ENCODE data around the gene STXBP5.
A peak's percentile ranks its signal among the peaks of the same experiment; 100 is the strongest.

The STXBP5 gene

GRCh38 chr6:147204843-147205311, 660 bp downstream of the STXBP5 start:
- Histone ChIP-seq H3K27ac (ENCODE audit: low read depth, low read length, poor library complexity, severe bottlenecking) (peak overlapping the region; percentile 50), H3K79me2 (ENCODE audit: insufficient read depth, low read length) (peaks cover 25% of the 10 kb centered on the region), H3K9ac (ENCODE audit: low read length) (peak overlapping the region; percentile 97), H3K4me3 (ENCODE audit: low read depth, low read length, poor library complexity, severe bottlenecking) (peak overlapping the region; percentile 99), H3F3A (ENCODE audit: insufficient read depth, low read length) (no peaks in the 10 kb centered on the region), H3K4me1 (ENCODE audit: insufficient read depth, low read length, severe bottlenecking) (peaks cover 34% of the 10 kb centered on the region), H3K9me2 (ENCODE audit: low read depth, low read length) (no peaks in the 10 kb centered on the region), H3K36me3 (ENCODE audit: insufficient read depth, low read length) (no peaks in the 10 kb centered on the region), H3K4me2 (ENCODE audit: low read length) (peak overlapping the region; percentile 86), H3K9me3 (ENCODE audit: low read length) (no peaks in the 10 kb centered on the region), H2AFZ (ENCODE audit: low read length) (no peak overlapping the region; the same call in 1 of the 2 replicates), H3K27me3 (ENCODE audit: insufficient read depth, low read length) (no peaks in the 10 kb centered on the region), H4K20me1 (ENCODE audit: insufficient read depth, low read length) (no peaks in the 10 kb centered on the region)
- no peak for TF ChIP-seq CTCF (IDR thresholded peaks at IDR 0.05; ENCODE audit: low read length)
- TF ChIP-seq EZH2 (IDR thresholded peaks at IDR 0.05; ENCODE audit: borderline replicate concordance, low read length), result no peak

- Histone ChIP-seq H3K79me2 (ENCODE audit: insufficient read depth, low read length) (peaks cover 25% of the 10 kb centered on the region), H3F3A (ENCODE audit: insufficient read depth, low read length) (no peaks in the 10 kb centered on the region), H3K4me1 (ENCODE audit: insufficient read depth, low read length, severe bottlenecking) (peaks cover 34% of the 10 kb centered on the region), H3K9me2 (ENCODE audit: low read depth, low read length) (no peaks in the 10 kb centered on the region), H3K9me3 (ENCODE audit: low read length) (no peaks in the 10 kb centered on the region), H4K20me1 (ENCODE audit: insufficient read depth, low read length) (no peaks in the 10 kb centered on the region), H3K4me2 (ENCODE audit: low read length) (peak overlapping the region; percentile 86), H3K27ac (ENCODE audit: low read depth, low read length, poor library complexity, severe bottlenecking) (no peak overlapping the region), H2AFZ (ENCODE audit: low read length) (no peak overlapping the region), H3K9ac (ENCODE audit: low read length) (peak overlapping the region; percentile 35), H3K36me3 (ENCODE audit: insufficient read depth, low read length) (no peaks in the 10 kb centered on the region), H3K4me3 (ENCODE audit: low read depth, low read length, poor library complexity, severe bottlenecking) (peak overlapping the region; percentile 99), H3K27me3 (ENCODE audit: insufficient read depth, low read length) (no peaks in the 10 kb centered on the region)
- TF ChIP-seq CTCF (IDR thresholded peaks at IDR 0.05; ENCODE audit: low read length), result no peak
These were observed 1.7 kb downstream of the STXBP5 start for GRCh38 chr6:147205690-147206600.

DNA sequence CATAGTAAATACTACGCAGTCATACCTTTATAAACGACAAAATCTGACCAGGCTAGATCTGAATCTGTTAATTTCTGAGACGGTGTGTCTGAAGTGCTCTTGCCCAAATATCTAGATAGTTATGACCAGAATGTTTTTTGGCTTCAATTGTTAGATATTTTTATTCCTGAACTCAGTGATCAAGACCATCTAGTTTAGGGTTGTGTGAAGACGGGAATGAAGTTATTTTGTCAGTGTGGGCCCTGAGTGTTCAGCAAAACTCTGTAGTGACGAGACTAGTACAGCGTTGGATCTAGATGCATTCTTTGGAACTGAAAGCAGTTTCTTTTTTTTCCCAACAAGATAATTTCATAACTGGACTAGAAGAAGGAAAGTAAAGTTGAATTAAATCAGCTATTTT, 3.1 kb downstream of the STXBP5 start:
- H3K4me1 ChIP-seq (ENCODE audit: insufficient read depth, low read length, severe bottlenecking), result peaks cover 24% of the 10 kb centered on the region
- no peaks in the 10 kb centered on the region for H4K20me1 ChIP-seq (ENCODE audit: insufficient read depth, low read length)
- H3K27ac ChIP-seq (ENCODE audit: low read depth, low read length, poor library complexity, severe bottlenecking), result no peak overlapping the region
- no peaks in the 10 kb centered on the region for H3F3A ChIP-seq (ENCODE audit: insufficient read depth, low read length)
- no peak overlapping the region for H3K4me3 ChIP-seq (ENCODE audit: low read depth, low read length, poor library complexity, severe bottlenecking)
- H3K79me2 ChIP-seq (ENCODE audit: insufficient read depth, low read length), result peaks cover 25% of the 10 kb centered on the region
- TF ChIP-seq CTCF (IDR thresholded peaks at IDR 0.05; ENCODE audit: low read length), result no peak
- TF ChIP-seq EZH2 (IDR thresholded peaks at IDR 0.05; ENCODE audit: borderline replicate concordance, low read length), result no peak
- H2AFZ ChIP-seq (ENCODE audit: low read length), result no peak overlapping the region
- H3K36me3 ChIP-seq (ENCODE audit: insufficient read depth, low read length), result no peaks in the 10 kb centered on the region
- no peaks in the 10 kb centered on the region for H3K27me3 ChIP-seq (ENCODE audit: insufficient read depth, low read length)
- H3K4me2 ChIP-seq (ENCODE audit: low read length), result peak overlapping the region; percentile 31
- H3K9ac ChIP-seq (ENCODE audit: low read length), result no peak overlapping the region
- no peaks in the 10 kb centered on the region for H3K9me3 ChIP-seq (ENCODE audit: low read length)
- H3K9me2 ChIP-seq (ENCODE audit: low read depth, low read length), result no peaks in the 10 kb centered on the region
